Measurements from ENCODE around the gene KCND2.

KCND2 gene

GRCh38 chr7:120402801-120403200, 129.8 kb downstream of the KCND2 start:
- H3K4me3 ChIP-seq (replicated peaks; ENCODE audit: low read depth, low read length): no peak overlapping the region
- no peak for TF ChIP-seq CTCF (IDR thresholded peaks at IDR 0.05; ENCODE audit: low read length, missing control alignments)
- peak; percentile 36 for DNase-seq (ENCODE audit: low read depth)

- H3K4me3 ChIP-seq (replicated peaks; ENCODE audit: low read depth, low read length): no peak overlapping the region
- TF ChIP-seq CTCF (IDR thresholded peaks at IDR 0.05; ENCODE audit: low read length, missing control alignments): no peak
- DNase-seq (ENCODE audit: low read depth): no peak
Measured at GRCh38 chr7:120404042-120404441, 131.1 kb downstream of the KCND2 start.

GRCh38 chr7:120405652-120406051, 132.7 kb downstream of the KCND2 start:
- DNase-seq (ENCODE audit: low read depth): no peak
- no peak for TF ChIP-seq CTCF (IDR thresholded peaks at IDR 0.05; ENCODE audit: low read length, missing control alignments)
- H3K4me3 ChIP-seq (replicated peaks; ENCODE audit: low read depth, low read length): no peak overlapping the region

- no peak overlapping the region for H3K4me3 ChIP-seq (replicated peaks; ENCODE audit: low read depth, low read length)
- no peak for TF ChIP-seq CTCF (IDR thresholded peaks at IDR 0.05; ENCODE audit: low read length, missing control alignments)
- DNase-seq (ENCODE audit: low read depth): peak; percentile 28
Measured at GRCh38 chr7:120407010-120407409, 134.0 kb downstream of the KCND2 start.

- TF ChIP-seq CTCF (IDR thresholded peaks at IDR 0.05; ENCODE audit: low read length, missing control alignments): no peak
- no peak for DNase-seq (ENCODE audit: low read depth)
- H3K4me3 ChIP-seq (replicated peaks; ENCODE audit: low read depth, low read length): no peak overlapping the region
Measured at GRCh38 chr7:120412139-120413050, 139.4 kb downstream of the KCND2 start.

GRCh38 chr7:120413164-120413563, 140.2 kb downstream of the KCND2 start:
- TF ChIP-seq CTCF (IDR thresholded peaks at IDR 0.05; ENCODE audit: low read length, missing control alignments): no peak

More at GRCh38 chr7:120413164-120413563, 140.2 kb downstream of the KCND2 start:
- H3K4me3 ChIP-seq (replicated peaks; ENCODE audit: low read depth, low read length): no peak overlapping the region
- no peak for DNase-seq (ENCODE audit: low read depth)
